H1 (cell line): ENCODE results near the gene CAMKK2. TPM values are rescaled to one million over a fixed set of nuclear protein-coding genes. Genes with fewer than 3 reads are reported as not detected.

Experiments
- CTCF ChIA-PET: fragments of 300-600 bp; sonication (Branson Sonifier 250); formaldehyde crosslinking; loops from one replicate; lab custom pipeline; 2021; ENCODE audit not compliant: partially characterized antibody; lab: Charles Lee
- POLR2A ChIA-PET: fragments of 300-600 bp; sonication (Branson Sonifier 250); formaldehyde crosslinking; loops from one replicate; lab custom pipeline; 2021; ENCODE audit warnings: inconsistent platforms; ENCODE audit not compliant: partially characterized antibody; lab: Charles Lee
- DNase-seq, 2 experiments: peaks; one replicate each; pipeline versions ENCODE4 v3.0.0 to v3.0.0-alpha.2; 2010 to 2022; ENCODE audit warnings: low spot score in 2 of 2, low read depth in 1 of 2, mixed read lengths in 1 of 2
- FAIRE-seq: peaks from 2 replicates; lab custom pipeline; 2011; peaks lifted over from hg19 to GRCh38; lab: Jason Lieb, UNC
- H2AFZ ChIP-seq: 2 replicates; pipeline ENCODE4 v1.8.1; 2012; ENCODE audit warnings: low read length, inconsistent platforms
- H2AK5ac ChIP-seq: 2 replicates; pipeline ENCODE4 v1.6.1; 2013; ENCODE audit warnings: low read depth, low read length
- H2BK120ac ChIP-seq: replicated peaks from 2 replicates; pipeline ENCODE3; 2013; ENCODE audit warnings: low read depth, low read length, inconsistent platforms
- H2BK12ac ChIP-seq: 2 replicates; pipeline ENCODE4 v1.6.1; 2013; ENCODE audit warnings: low read depth, low read length
- H2BK15ac ChIP-seq: 2 replicates; pipeline ENCODE4 v1.6.1; 2013; ENCODE audit warnings: low read length
- H2BK20ac ChIP-seq: 2 replicates; pipeline ENCODE4 v1.6.1; 2013; ENCODE audit warnings: low read length
- H2BK5ac ChIP-seq: 2 replicates; pipeline ENCODE4 v1.6.1; 2013; ENCODE audit warnings: low read depth, low read length
- H3K14ac ChIP-seq: 2 replicates; pipeline ENCODE4 v1.6.1; 2013; ENCODE audit warnings: inconsistent platforms; ENCODE audit not compliant: insufficient read length
- H3K18ac ChIP-seq: 2 replicates; pipeline ENCODE4 v1.6.1; 2013; ENCODE audit warnings: low read length; ENCODE audit errors: extremely low read depth
- H3K23ac ChIP-seq: 2 replicates; pipeline ENCODE4 v1.6.1; 2013; ENCODE audit warnings: inconsistent platforms; ENCODE audit not compliant: insufficient read length
- H3K23me2 ChIP-seq: 2 replicates; pipeline ENCODE4 v1.6.1; 2013; ENCODE audit warnings: low read depth, low read length
- H3K27ac ChIP-seq: 2 replicates; pipeline ENCODE4 v1.6.1; 2011; ENCODE audit warnings: low read depth, low read length, inconsistent platforms
- H3K27me3 ChIP-seq, 4 experiments: replicated peaks in 1 of 4; 1 replicate in 1 of 4; 2 replicates in 3 of 4; pipeline versions ENCODE4 v1.6.1 to v1.8.1; 2011 to 2013; ENCODE audit warnings: low read length in 3 of 4, mild to moderate bottlenecking in 3 of 4, inconsistent platforms in 2 of 4, mixed read lengths in 2 of 4, moderate library complexity in 1 of 4; ENCODE audit not compliant: control insufficient read depth in 3 of 4, insufficient read depth in 3 of 4; ENCODE audit errors: extremely low read depth in 1 of 4
- H3K36me3 ChIP-seq, 4 experiments: 2 replicates each; pipeline versions ENCODE4 v1.6.1 to v1.8.1; 2011 to 2013; ENCODE audit warnings: mild to moderate bottlenecking in 4 of 4, low read length in 3 of 4, moderate library complexity in 2 of 4, control low read depth in 1 of 4, inconsistent platforms in 1 of 4; ENCODE audit not compliant: insufficient read depth in 4 of 4, control insufficient read depth in 2 of 4
- H3K4ac ChIP-seq: replicated peaks from 2 replicates; pipeline ENCODE3; 2013; ENCODE audit warnings: low read length, low read depth, mixed read lengths, inconsistent platforms; ENCODE audit not compliant: insufficient read length
- H3K4me1 ChIP-seq, 4 experiments: replicated peaks in 1 of 4; 1 replicate in 1 of 4; 2 replicates in 3 of 4; pipeline versions ENCODE4 v1.6.1 to v1.8.1; 2011 to 2013; ENCODE audit warnings: low read length in 3 of 4, inconsistent platforms in 2 of 4, mixed read lengths in 1 of 4; ENCODE audit not compliant: insufficient read depth in 4 of 4, control insufficient read depth in 3 of 4
- H3K4me2 ChIP-seq, 2 experiments: 2 replicates each; pipeline versions ENCODE4 v1.6.1 to v1.8.1; 2011 to 2013; ENCODE audit warnings: low read depth in 2 of 2, low read length in 2 of 2, control low read depth in 1 of 2, inconsistent platforms in 1 of 2, mild to moderate bottlenecking in 1 of 2; ENCODE audit not compliant: insufficient read depth in 1 of 2
- H3K4me3 ChIP-seq, 4 experiments: fragments of 200-600, 300-600 bp in 1 of 4; sonication (generic), shearing (Covaris generic), sonication (Bioruptor Twin) in 1 of 4; 2 replicates each; pipeline versions ENCODE4 v1.5.1 to v1.8.1; 2011 to 2016; ENCODE audit warnings: low read length in 4 of 4, low read depth in 3 of 4, control low read depth in 2 of 4, inconsistent platforms in 2 of 4, mild to moderate bottlenecking in 2 of 4, mixed read lengths in 1 of 4, moderate library complexity in 1 of 4; ENCODE audit not compliant: insufficient read depth in 2 of 4; ENCODE audit errors: extremely low read depth in 1 of 4
- H3K56ac ChIP-seq: replicated peaks from 2 replicates; pipeline ENCODE3; 2013; ENCODE audit warnings: low read depth, mild to moderate bottlenecking, mixed read lengths, low read length, inconsistent platforms; ENCODE audit not compliant: insufficient read length
- H3K79me1 ChIP-seq: 2 replicates; pipeline ENCODE4 v1.6.1; 2013; ENCODE audit warnings: low read depth, low read length, control low read depth
- H3K79me2 ChIP-seq, 2 experiments: 2 replicates each; pipeline versions ENCODE4 v1.6.1 to v1.8.1; 2012 to 2013; ENCODE audit warnings: low read length in 2 of 2, mild to moderate bottlenecking in 2 of 2, inconsistent platforms in 1 of 2; ENCODE audit not compliant: insufficient read depth in 2 of 2, control insufficient read depth in 1 of 2
- H3K9ac ChIP-seq, 4 experiments: replicated peaks in 1 of 4; 1 replicate in 1 of 4; 2 replicates in 3 of 4; pipeline versions ENCODE4 v1.6.1 to v1.8.1; 2011 to 2013; ENCODE audit warnings: low read depth in 3 of 4, low read length in 3 of 4, control low read depth in 2 of 4, mild to moderate bottlenecking in 2 of 4, moderate library complexity in 2 of 4, inconsistent platforms in 1 of 4; ENCODE audit errors: extremely low read depth in 1 of 4
- H3K9me3 ChIP-seq, 2 experiments: 2 replicates each; pipeline versions ENCODE4 v1.6.1 to v1.8.1; 2012 to 2013; ENCODE audit warnings: mild to moderate bottlenecking in 2 of 2, moderate library complexity in 2 of 2, control low read depth in 1 of 2, inconsistent platforms in 1 of 2, low read depth in 1 of 2, low read length in 1 of 2, mixed read lengths in 1 of 2; ENCODE audit not compliant: insufficient read depth in 2 of 2
- H4K20me1 ChIP-seq, 2 experiments: replicated peaks in 1 of 2; 2 replicates each; pipeline versions ENCODE3 to v1.8.1; 2011 to 2013; ENCODE audit warnings: inconsistent platforms in 2 of 2, low read length in 2 of 2, mild to moderate bottlenecking in 1 of 2; ENCODE audit not compliant: insufficient read depth in 2 of 2, control insufficient read depth in 1 of 2
- H4K5ac ChIP-seq: 2 replicates; pipeline ENCODE4 v1.6.1; 2013; ENCODE audit warnings: low read length, low read depth, mixed read lengths, inconsistent platforms; ENCODE audit not compliant: insufficient read length
- H4K8ac ChIP-seq: 2 replicates; pipeline ENCODE4 v1.8.0; 2013; ENCODE audit warnings: mild to moderate bottlenecking, moderate library complexity, low read length, inconsistent platforms; ENCODE audit not compliant: insufficient read depth; ENCODE audit errors: extremely low read depth
- H4K91ac ChIP-seq: replicated peaks from 2 replicates; pipeline ENCODE3; 2013; ENCODE audit warnings: low read length, mixed read lengths, inconsistent platforms; ENCODE audit not compliant: insufficient read length
- ASH2L ChIP-seq: fragments of 200-600, 300-600 bp; sonication (generic); IDR thresholded peaks from one replicate; pipeline ENCODE4 v1.7.1; 2017; ENCODE audit warnings: low read length
- BACH1 ChIP-seq: IDR thresholded peaks from 2 replicates; pipeline ENCODE4 v1.6.1; 2012; ENCODE audit warnings: low read length, improper control_type of control experiment
- CBX8 ChIP-seq: fragments of 300-800, 300-1000 bp; sonication (generic); IDR thresholded peaks from 2 replicates; pipeline ENCODE4 v1.7.1; 2016; ENCODE audit warnings: low read depth, low read length, borderline replicate concordance
- JUND ChIP-seq: IDR thresholded peaks from 2 replicates; pipeline ENCODE4 v1.6.1; 2011; ENCODE audit warnings: mild to moderate bottlenecking, improper control_type of control experiment, low read length
- RAD21 ChIP-seq, 2 experiments: IDR thresholded peaks in 1 of 2; conservative IDR thresholded peaks in 1 of 2; 2 replicates each; pipeline ENCODE4 v1.6.1; 2011; ENCODE audit warnings: low read depth in 2 of 2, low read length in 2 of 2, improper control_type of control experiment in 1 of 2, inconsistent platforms in 1 of 2, mild to moderate bottlenecking in 1 of 2, moderate library complexity in 1 of 2
- RFX5 ChIP-seq: IDR thresholded peaks from 2 replicates; pipeline ENCODE4 v1.6.1; 2011; ENCODE audit warnings: low read depth, low read length, improper control_type of control experiment, borderline replicate concordance
- SRF ChIP-seq: IDR thresholded peaks from 2 replicates; pipeline ENCODE4 v1.6.1; 2011; ENCODE audit warnings: mild to moderate bottlenecking, low read depth, low read length, moderate library complexity
- TEAD4 ChIP-seq: IDR thresholded peaks from 2 replicates; pipeline ENCODE4 v1.6.1; 2012; ENCODE audit warnings: low read depth, low read length, inconsistent platforms, mixed read lengths
- WGBS, 2 experiments: shearing (Covaris generic) in 1 of 2; methylation state at CpG; one replicate each; pipeline versions ENCODE4 v1.1.6 to v1.1.7; 2013 to 2015; ENCODE audit warnings: low lambda C conversion rate in 2 of 2, mixed read lengths in 2 of 2, inconsistent platforms in 1 of 2, low coverage in 1 of 2, missing lambda C conversion rate in 1 of 2; ENCODE audit not compliant: insufficient replicate concordance in 2 of 2, insufficient coverage in 1 of 2, insufficient read length in 1 of 2; ENCODE audit errors: extremely low coverage in 1 of 2, missing lambda C conversion rate in 1 of 2; 5-methylcytosine and 5-hydroxymethylcytosine counted together
- polyA plus RNA-seq, 7 experiments: library from polyadenylated mRNA; depleted of rRNA in 3 of 7; stranded (reverse) in 5 of 7; unstranded in 2 of 7; fragments of >200 nt in 5 of 7; fragments of 200-250 nt in 2 of 7; gene quantifications; 1 replicate in 5 of 7; 2 replicates in 1 of 7; 4 replicates in 1 of 7; pipeline versions ENCODE4 v1.2.1 to v1.2.3, GENCODE V29; 2011 to 2013; ENCODE audit warnings: missing spikeins in 2 of 7, mixed read lengths in 2 of 7
- total RNA-seq: library from RNA; stranded (reverse); fragmentation: NEBNext Ultra II Directional; extraction: Animal tissue kit (Norgen Biotek cat#: 25700); gene quantifications from 2 replicates; pipeline ENCODE4 v1.2.1, GENCODE V29; 2021
- TF ChIP-seq, protein P1 (sequence below): IDR thresholded peaks from 2 replicates; pipeline ENCODE4 v1.6.1; 2012; ENCODE audit warnings: inconsistent platforms

Gene CAMKK2
- total and polyA plus RNA-seq, 2 of the 8 experiments (the other 6 are each of a cell fraction or from before 2014, with no cell fraction given): 29.6 to 30.6 TPM

GRCh38 chr12:121326996-121327674 is 30.6 kb upstream of the CAMKK2 start:
- H3K9me3 ChIP-seq: no peaks in the 10 kb centered on the region
- no peak overlapping the region for H4K91ac ChIP-seq
- no peak overlapping the region for H4K5ac ChIP-seq
- no peak overlapping the region for H2BK20ac ChIP-seq
- H2BK12ac ChIP-seq: no peak overlapping the region
- H4K20me1 ChIP-seq: peaks cover 0 to 1% of the 10 kb centered on the region in 2 experiments
- H3K23me2 ChIP-seq: no peaks in the 10 kb centered on the region
- CTCF ChIA-PET: no interaction called here
- no peak overlapping the region for H3K4me3 ChIP-seq
- H3K79me1 ChIP-seq: no peaks in the 10 kb centered on the region
- H3K14ac ChIP-seq: no peak overlapping the region
- no peak overlapping the region for H3K9ac ChIP-seq
- H3K27ac ChIP-seq: no peak overlapping the region
- no peak overlapping the region for H3K4me2 ChIP-seq
- no peaks in the 10 kb centered on the region for H3K27me3 ChIP-seq
- no peak overlapping the region for H2BK15ac ChIP-seq
- FAIRE-seq: no peak
- H2AK5ac ChIP-seq: no peak overlapping the region
- POLR2A ChIA-PET: interaction anchor here (0.6 kb wide), 1 partner anchor 98 kb away, joined by 3 read pairs; no protein-coding TSS in a partner anchor
- H3K18ac ChIP-seq: no peak overlapping the region
- H3K56ac ChIP-seq: no peak overlapping the region
- no peak overlapping the region for H2BK120ac ChIP-seq
- H3K4me1 ChIP-seq: no peaks in the 10 kb centered on the region
- peak overlapping the region; percentile 24; the same call in 1 of the 2 replicates for H2BK5ac ChIP-seq
- H2AFZ ChIP-seq: no peak overlapping the region
- peaks cover 19 to 65% (median 54%) of the 10 kb centered on the region in 4 experiments; a peak in 7 of 8 replicates for H3K36me3 ChIP-seq
- H3K4ac ChIP-seq: no peak overlapping the region
- H4K8ac ChIP-seq: 0 out of 2 replicates have a peak overlapping the region, but pooled peaks have one; percentile 21
- 94% methylated on average over 21 of the region's 21 CpGs; no CpG with 5 or more reads in 1 of the 2 experiments for WGBS, 2 experiments
- H3K23ac ChIP-seq: no peak overlapping the region
- H3K79me2 ChIP-seq: no peaks in the 10 kb centered on the region
- DNase-seq: no peak
- no peak for TF ChIP-seq RFX5
- TF ChIP-seq, protein P1, sequence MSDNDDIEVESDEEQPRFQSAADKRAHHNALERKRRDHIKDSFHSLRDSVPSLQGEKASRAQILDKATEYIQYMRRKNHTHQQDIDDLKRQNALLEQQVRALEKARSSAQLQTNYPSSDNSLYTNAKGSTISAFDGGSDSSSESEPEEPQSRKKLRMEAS: no peak
- TF ChIP-seq TEAD4: no peak
- no peak for TF ChIP-seq JUND
- TF ChIP-seq CBX8: no peak
- TF ChIP-seq RAD21 (IDR thresholded peaks at IDR 0.05 in 1 of 2, conservative IDR thresholded peaks at IDR 0.05 in 1 of 2; ENCODE audit: low read depth in 2 of 2, low read length in 2 of 2): no peak
- TF ChIP-seq ASH2L: no peak
- no peak for TF ChIP-seq SRF
- no peak for TF ChIP-seq BACH1
